Natural killer cell (primary cell): Measurements from ENCODE around the gene RPS6KA4. TPM values are rescaled to one million over a fixed set of nuclear protein-coding genes. Genes with fewer than 3 reads are reported as not detected.

Experiments used
- ATAC-seq, 3 donors: fragments of 150-1000 bp in 2 of 3; fragments of 200-7000 bp in 1 of 3; cut with Tn5 transposase; 1 replicate in 1 of 3; 2 replicates in 2 of 3; pipeline ENCODE4 v1.10.0; 2021; ENCODE audit warnings: mild to moderate bottlenecking in 2 of 3, moderate library complexity in 2 of 3
- DNase-seq, 2 donors: peaks; one replicate each; pipeline versions ENCODE4 v3.0.0 to v3.0.0-alpha.2; 2013 to 2021; ENCODE audit warnings: mixed read lengths in 1 of 2
- H3K27ac ChIP-seq: one replicate; pipeline ENCODE4 v1.5.1; 2013; ENCODE audit warnings: mild to moderate bottlenecking, low read length
- H3K27me3 ChIP-seq: one replicate; pipeline ENCODE4 v1.6.1; 2013; ENCODE audit warnings: low read length; ENCODE audit not compliant: control insufficient read depth, insufficient read depth
- H3K36me3 ChIP-seq: one replicate; pipeline ENCODE4 v1.6.1; 2013; ENCODE audit warnings: low read length; ENCODE audit not compliant: control insufficient read depth, insufficient read depth
- H3K4me1 ChIP-seq: one replicate; pipeline ENCODE4 v1.6.1; 2013; ENCODE audit warnings: low read length; ENCODE audit not compliant: control insufficient read depth, insufficient read depth
- H3K4me3 ChIP-seq: one replicate; pipeline ENCODE4 v1.5.1; 2013; ENCODE audit warnings: low read length
- H3K9me3 ChIP-seq: one replicate; pipeline ENCODE4 v1.6.1; 2013; ENCODE audit warnings: low read length; ENCODE audit not compliant: control insufficient read depth, insufficient read depth
- H3K27ac Mint-ChIP-seq, 2 donors: one replicate each; pipeline ENCODE4 v1.8.0; 2022; ENCODE audit warnings: mild to moderate bottlenecking in 2 of 2, mixed read lengths in 2 of 2, moderate library complexity in 1 of 2
- H3K27me3 Mint-ChIP-seq, 2 donors: one replicate each; pipeline ENCODE4 v1.8.0; 2022; ENCODE audit warnings: low read depth in 2 of 2, mixed read lengths in 2 of 2
- H3K36me3 Mint-ChIP-seq: one replicate; pipeline ENCODE4 v1.8.0; 2022; ENCODE audit warnings: mixed read lengths
- H3K4me1 Mint-ChIP-seq, 2 donors: one replicate each; pipeline ENCODE4 v1.8.0; 2022; ENCODE audit warnings: mixed read lengths in 2 of 2
- H3K4me3 Mint-ChIP-seq: one replicate; pipeline ENCODE4 v1.8.0; 2022; ENCODE audit warnings: mild to moderate bottlenecking, moderate library complexity, mixed read lengths
- H3K9me3 Mint-ChIP-seq, 2 donors: one replicate each; pipeline ENCODE4 v1.8.0; 2022; ENCODE audit warnings: mixed read lengths in 2 of 2
- WGBS: methylation state at CpG from one replicate; pipeline ENCODE4 v1.1.7; 2013; ENCODE audit warnings: missing lambda C conversion rate; ENCODE audit not compliant: insufficient coverage; 5-methylcytosine and 5-hydroxymethylcytosine counted together
- intact Hi-C: fragments of 100-400 bp; cut with micrococcal nuclease; formaldehyde crosslinking; loops from one replicate; pipeline ENCODE4 v1.14.2; 2022
- total RNA-seq, 4 donors: library from RNA; stranded (reverse); fragments of 120-200 nt in 1 of 4; gene quantifications; one replicate each; pipeline versions ENCODE4 v1.2.3 to v1.2.4, GENCODE V29; 2013 to 2022
- TF ChIP-seq, protein P1 (sequence below): fragments of 200-600 bp; IDR thresholded peaks from one replicate; pipeline ENCODE4 v1.8.0; 2022; ENCODE audit warnings: antibody characterized with exemption

Gene RPS6KA4
- total RNA-seq, 3 donors from 2014 or later (not counting 1 experiment from before 2014, with no cell fraction given): 27.6 to 36.0 (median 34.4) TPM

GRCh38 chr11:64352099-64352994, 6.6 kb upstream of the RPS6KA4 start:
- Histone ChIP-seq H3K27me3 (no peaks in the 10 kb centered on the region), H3K36me3 (peaks cover 36% of the 10 kb centered on the region), H3K27ac (no peak overlapping the region), H3K4me3 (no peak overlapping the region), H3K9me3 (no peaks in the 10 kb centered on the region), H3K4me1 (peaks cover 5% of the 10 kb centered on the region)
- Mint-ChIP-seq H3K27me3 (no peaks in the 10 kb centered on the region), H3K4me3 (no peak overlapping the region), H3K9me3 (no peaks in the 10 kb centered on the region), H3K36me3 (no peaks in the 10 kb centered on the region), H3K4me1 (peaks cover 0 to 13% of the 10 kb centered on the region in 2 donors), H3K27ac (no peak overlapping the region)
- ATAC-seq (no peak), DNase-seq (no peak)
- 96% methylated on average over 33 of the region's 33 CpGs for WGBS
- intact Hi-C loops: no loop called here
- TF ChIP-seq, protein P1, sequence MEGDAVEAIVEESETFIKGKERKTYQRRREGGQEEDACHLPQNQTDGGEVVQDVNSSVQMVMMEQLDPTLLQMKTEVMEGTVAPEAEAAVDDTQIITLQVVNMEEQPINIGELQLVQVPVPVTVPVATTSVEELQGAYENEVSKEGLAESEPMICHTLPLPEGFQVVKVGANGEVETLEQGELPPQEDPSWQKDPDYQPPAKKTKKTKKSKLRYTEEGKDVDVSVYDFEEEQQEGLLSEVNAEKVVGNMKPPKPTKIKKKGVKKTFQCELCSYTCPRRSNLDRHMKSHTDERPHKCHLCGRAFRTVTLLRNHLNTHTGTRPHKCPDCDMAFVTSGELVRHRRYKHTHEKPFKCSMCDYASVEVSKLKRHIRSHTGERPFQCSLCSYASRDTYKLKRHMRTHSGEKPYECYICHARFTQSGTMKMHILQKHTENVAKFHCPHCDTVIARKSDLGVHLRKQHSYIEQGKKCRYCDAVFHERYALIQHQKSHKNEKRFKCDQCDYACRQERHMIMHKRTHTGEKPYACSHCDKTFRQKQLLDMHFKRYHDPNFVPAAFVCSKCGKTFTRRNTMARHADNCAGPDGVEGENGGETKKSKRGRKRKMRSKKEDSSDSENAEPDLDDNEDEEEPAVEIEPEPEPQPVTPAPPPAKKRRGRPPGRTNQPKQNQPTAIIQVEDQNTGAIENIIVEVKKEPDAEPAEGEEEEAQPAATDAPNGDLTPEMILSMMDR: no peak

- 96% methylated on average over 34 of the region's 34 CpGs for WGBS
- H3K27me3 Mint-ChIP-seq: no peaks in the 10 kb centered on the region
- TF ChIP-seq, protein P1: no peak
- peaks cover 0 to 19% of the 10 kb centered on the region in 2 donors for H3K4me1 Mint-ChIP-seq
- Histone ChIP-seq H3K36me3 (peaks cover 32% of the 10 kb centered on the region), H3K27me3 (no peaks in the 10 kb centered on the region), H3K27ac (no peak overlapping the region), H3K9me3 (no peaks in the 10 kb centered on the region), H3K4me1 (peaks cover 13% of the 10 kb centered on the region), H3K4me3 (no peak overlapping the region)
- H3K36me3 Mint-ChIP-seq: no peaks in the 10 kb centered on the region
- H3K9me3 Mint-ChIP-seq: no peaks in the 10 kb centered on the region
- no peak for ATAC-seq
- H3K4me3 Mint-ChIP-seq: no peak overlapping the region
- no peak overlapping the region for H3K27ac Mint-ChIP-seq
- intact Hi-C loops: no loop called here
- no peak for DNase-seq
These were observed 5.8 kb upstream of the RPS6KA4 start for GRCh38 chr11:64352995-64353714.

- TF ChIP-seq, protein P1: no peak
- no peak for ATAC-seq
- Mint-ChIP-seq H3K36me3 (no peaks in the 10 kb centered on the region), H3K27me3 (no peaks in the 10 kb centered on the region), H3K27ac (no peak overlapping the region), H3K4me1 (peaks cover 0 to 22% of the 10 kb centered on the region in 2 donors), H3K4me3 (no peak overlapping the region), H3K9me3 (no peaks in the 10 kb centered on the region)
- WGBS: 92% methylated on average over 20 of the region's 20 CpGs
- H3K4me3 ChIP-seq: no peak overlapping the region
- no peaks in the 10 kb centered on the region for H3K27me3 ChIP-seq
- intact Hi-C loops: no loop called here
- H3K36me3 ChIP-seq: peaks cover 30% of the 10 kb centered on the region
- H3K9me3 ChIP-seq: no peaks in the 10 kb centered on the region
- no peak for DNase-seq
- H3K4me1 ChIP-seq: peaks cover 20% of the 10 kb centered on the region
- no peak overlapping the region for H3K27ac ChIP-seq
These were observed 5.1 kb upstream of the RPS6KA4 start for GRCh38 chr11:64353715-64354506.
